ENCODE measurements around the gene LRRC17.

- TF ChIP-seq TCF7L2 (IDR thresholded peaks at IDR 0.05; ENCODE audit: borderline replicate concordance, low read depth, low read length) (no peak), PRDM10 (tag by site-specific recombination; IDR thresholded peaks at IDR 0.05) (no peak), GLIS2 (tag by site-specific recombination; IDR thresholded peaks at IDR 0.05) (no peak)
Observed at GRCh38 chr7:102916426-102916825, 3.6 kb downstream of the LRRC17 start.

All from HEK293 (cell line).